T-cell (primary cell): ENCODE results near the gene HSF5. TPM values are rescaled to one million over a fixed set of nuclear protein-coding genes. Genes with fewer than 3 reads are reported as not detected.

Experiments
- ATAC-seq, 4 experiments: fragments of 200-7000 bp in 3 of 4; fragments of 150-1000 bp in 1 of 4; cut with Tn5 transposase; replicated peaks in 1 of 4; 1 replicate in 3 of 4; 2 replicates in 1 of 4; pipeline ENCODE4 v1.10.0; 2021; ENCODE audit warnings: moderate library complexity in 3 of 4, mild to moderate bottlenecking in 2 of 4, moderate number of reproducible peaks in 1 of 4
- CTCF ChIA-PET, 2 donors: fragments of 300-600 bp; sonication (Branson Sonifier 250); formaldehyde crosslinking; loops; one replicate each; lab custom pipeline; 2022; ENCODE audit warnings: antibody characterized with exemption in 2 of 2; lab: Charles Lee
- POLR2A ChIA-PET, 2 donors: fragments of 300-600 bp; sonication (Branson Sonifier 250); formaldehyde crosslinking; loops; one replicate each; lab custom pipeline; 2022; ENCODE audit warnings: antibody characterized with exemption in 2 of 2; lab: Charles Lee
- DNase-seq, 35 experiments: peaks; one replicate each; pipeline versions ENCODE4 v3.0.0 to v3.0.0-alpha.2; 2013 to 2023
- H3K27ac ChIP-seq: one replicate; pipeline ENCODE4 v1.5.1; 2013; ENCODE audit warnings: low read length
- H3K27me3 ChIP-seq, 2 experiments: replicated peaks in 1 of 2; 1 replicate in 1 of 2; 2 replicates in 1 of 2; pipeline versions ENCODE4 v1.6.1 to v1.7.0; 2013; ENCODE audit warnings: low read length in 1 of 2, mixed read lengths in 1 of 2; ENCODE audit not compliant: control insufficient read depth in 2 of 2, insufficient read depth in 2 of 2; ENCODE audit errors: extremely low read depth in 1 of 2
- H3K36me3 ChIP-seq, 2 donors: 1 replicate in 1 of 2; 2 replicates in 1 of 2; pipeline versions ENCODE4 v1.6.1 to v1.7.0; 2013; ENCODE audit warnings: low read length in 1 of 2; ENCODE audit not compliant: control insufficient read depth in 2 of 2, insufficient read depth in 1 of 2; ENCODE audit errors: extremely low read depth in 1 of 2
- H3K4me1 ChIP-seq, 2 experiments: 1 replicate in 1 of 2; 2 replicates in 1 of 2; pipeline versions ENCODE4 v1.6.1 to v1.7.0; 2013; ENCODE audit warnings: low read length in 2 of 2, mixed read lengths in 1 of 2; ENCODE audit not compliant: insufficient read depth in 2 of 2, control insufficient read depth in 1 of 2; ENCODE audit errors: extremely low read depth in 1 of 2
- H3K4me3 ChIP-seq, 2 donors: 1 replicate in 1 of 2; 2 replicates in 1 of 2; pipeline versions ENCODE4 v1.5.1 to v1.7.0; 2013; ENCODE audit warnings: mild to moderate bottlenecking in 2 of 2, low read length in 1 of 2, moderate library complexity in 1 of 2; ENCODE audit not compliant: control insufficient read depth in 1 of 2; ENCODE audit errors: extremely low read depth in 1 of 2
- H3K9me3 ChIP-seq: 2 replicates; pipeline ENCODE4 v1.7.0; 2013
- H3K27ac Mint-ChIP-seq, 2 donors: one replicate each; pipeline ENCODE4 v1.8.0; 2020 to 2021; ENCODE audit warnings: mild to moderate bottlenecking in 2 of 2, mixed read lengths in 2 of 2
- H3K27me3 Mint-ChIP-seq, 2 donors: one replicate each; pipeline ENCODE4 v1.8.0; 2021 to 2022; ENCODE audit warnings: mixed read lengths in 2 of 2
- H3K36me3 Mint-ChIP-seq: one replicate; pipeline ENCODE4 v1.8.0; 2021; ENCODE audit warnings: mixed read lengths
- H3K4me1 Mint-ChIP-seq, 3 donors: one replicate each; pipeline ENCODE4 v1.8.0; 2020 to 2022; ENCODE audit warnings: mixed read lengths in 3 of 3, mild to moderate bottlenecking in 1 of 3
- H3K4me3 Mint-ChIP-seq, 3 donors: one replicate each; pipeline ENCODE4 v1.8.0; 2020 to 2022; ENCODE audit warnings: mild to moderate bottlenecking in 3 of 3, mixed read lengths in 3 of 3, moderate library complexity in 3 of 3
- H3K9me3 Mint-ChIP-seq, 3 donors: one replicate each; pipeline ENCODE4 v1.8.0; 2020 to 2022; ENCODE audit warnings: mixed read lengths in 3 of 3
- WGBS: methylation state at CpG from one replicate; pipeline ENCODE4 v1.1.5; 2013; ENCODE audit warnings: missing lambda C conversion rate; ENCODE audit not compliant: insufficient coverage; 5-methylcytosine and 5-hydroxymethylcytosine counted together
- total RNA-seq, 35 experiments: library from RNA in 6 of 35; stranded (reverse) in 6 of 35; fragments of 120-200 nt in 1 of 35; gene quantifications; one replicate each; pipeline versions ENCODE4 v1.2.1 to v1.2.4 and lab custom pipeline; 2013 to 2026

The HSF5 gene
- total RNA-seq, 5 donors from 2014 or later (not counting 1 experiment from before 2014, with no cell fraction given) = 1.7 to 2.8 (median 2.5) TPM

GRCh38 chr17:58521680-58522079 is 33.5 kb upstream of the HSF5 start:
- Histone ChIP-seq H3K27ac (no peak overlapping the region), H3K4me3 (no peak overlapping the region), H3K36me3 (no peaks in the 10 kb centered on the region), H3K27me3 (peaks cover 0 to 4% of the 10 kb centered on the region in 2 experiments), H3K9me3 (no peaks in the 10 kb centered on the region), H3K4me1 (peaks cover 12 to 18% of the 10 kb centered on the region in 2 experiments)
- Mint-ChIP-seq H3K9me3 (no peaks in the 10 kb centered on the region), H3K27ac (no peak overlapping the region), H3K4me3 (no peak overlapping the region), H3K4me1 (peaks cover 11 to 16% (median 14%) of the 10 kb centered on the region in 3 donors), H3K36me3 (no peaks in the 10 kb centered on the region), H3K27me3 (no peaks in the 10 kb centered on the region)
- DNase-seq = no peak
- CTCF ChIA-PET = interaction anchor here in 1 of 2 donors (0.6 kb wide), 1 partner anchor 482 kb away, joined by 4 read pairs; no protein-coding TSS in a partner anchor
- ATAC-seq = no peak
- POLR2A ChIA-PET = no interaction called here
- 94% methylated on average over 10 of the region's 10 CpGs for WGBS

GRCh38 chr17:58520843-58521430 is 32.7 kb upstream of the HSF5 start:
- ATAC-seq (no peak), DNase-seq (no peak)
- ChIA-PET CTCF (interaction anchor here in 1 of 2 donors (0.6 kb wide), 2 partner anchors 482 to 583 kb away, joined by 4 to 8 read pairs; no protein-coding TSS in a partner anchor), POLR2A (no interaction called here)
- Mint-ChIP-seq H3K4me3 (peak overlapping the region in 2 of 3 donors; percentile 17 to 28), H3K27ac (no peak overlapping the region), H3K4me1 (peaks cover 19 to 24% (median 22%) of the 10 kb centered on the region in 3 donors), H3K36me3 (no peaks in the 10 kb centered on the region), H3K9me3 (no peaks in the 10 kb centered on the region), H3K27me3 (no peaks in the 10 kb centered on the region)
- H3K36me3 ChIP-seq = peaks cover 0 to 2% of the 10 kb centered on the region in 2 donors
- H3K9me3 ChIP-seq = no peaks in the 10 kb centered on the region
- peaks cover 20 to 21% of the 10 kb centered on the region in 2 experiments for H3K4me1 ChIP-seq
- H3K27ac ChIP-seq = no peak overlapping the region
- 73% methylated on average over 10 of the region's 15 CpGs for WGBS
- H3K27me3 ChIP-seq = peaks cover 0 to 4% of the 10 kb centered on the region in 2 experiments
- no peak overlapping the region for H3K4me3 ChIP-seq

- WGBS = under 1% methylated on average over 36 of the region's 39 CpGs
- Mint-ChIP-seq H3K36me3 (no peaks in the 10 kb centered on the region), H3K4me1 (peaks cover 40 to 45% (median 41%) of the 10 kb centered on the region in 3 donors), H3K4me3 (peak overlapping the region; percentile 95 to 97 (median 96)), H3K9me3 (no peaks in the 10 kb centered on the region), H3K27me3 (no peaks in the 10 kb centered on the region), H3K27ac (peak overlapping the region; percentile 95 to 97)
- Histone ChIP-seq H3K27ac (peak overlapping the region; percentile 75), H3K4me3 (peak overlapping the region; percentile 87 to 98), H3K27me3 (no peaks in the 10 kb centered on the region), H3K4me1 (peaks cover 37 to 43% of the 10 kb centered on the region in 2 experiments), H3K9me3 (no peaks in the 10 kb centered on the region), H3K36me3 (peaks cover 0 to 5% of the 10 kb centered on the region in 2 donors)
- ChIA-PET CTCF (interaction anchor here (0.7 to 2.0 kb wide), 10 partner anchors 67 to 589 kb away, joined by 3 to 24 read pairs (median 4); partner anchors contain the start of gene TRIM37 (in 1 of the 2)), POLR2A (interaction anchor here in 1 of 2 donors (1.0 kb wide), 1 partner anchor 113 kb away, joined by 3 read pairs; no protein-coding TSS in a partner anchor)
- DNase-seq (peak; percentile 97 to 100 (median 100)), ATAC-seq (peak; percentile 79 to 84 (median 82))
Measured at GRCh38 chr17:58517928-58518609, 29.9 kb upstream of the HSF5 start.

GRCh38 chr17:58517378-58517927 is 29.2 kb upstream of the HSF5 start:
- H3K9me3 ChIP-seq = no peaks in the 10 kb centered on the region
- H3K4me1 ChIP-seq = peaks cover 39 to 49% of the 10 kb centered on the region in 2 experiments
- Mint-ChIP-seq H3K36me3 (no peaks in the 10 kb centered on the region), H3K27me3 (no peaks in the 10 kb centered on the region), H3K4me1 (peaks cover 45 to 50% (median 45%) of the 10 kb centered on the region in 3 donors), H3K27ac (peak overlapping the region; percentile 95 to 97), H3K4me3 (peak overlapping the region; percentile 95 to 97 (median 96)), H3K9me3 (no peaks in the 10 kb centered on the region)
- DNase-seq = no peak
- peak overlapping the region; percentile 75 for H3K27ac ChIP-seq
- H3K36me3 ChIP-seq = peaks cover 2 to 8% of the 10 kb centered on the region in 2 donors
- no peaks in the 10 kb centered on the region for H3K27me3 ChIP-seq
- POLR2A ChIA-PET = no interaction called here
- H3K4me3 ChIP-seq = peak overlapping the region; percentile 86 to 87
- CTCF ChIA-PET = interaction anchor here (0.7 to 2.0 kb wide), 3 partner anchors 71 to 487 kb away, joined by 3 to 24 read pairs (median 5); no protein-coding TSS in a partner anchor
- ATAC-seq = no peak
- 0% methylated on average over 25 of the region's 27 CpGs for WGBS

GRCh38 chr17:58516644-58517377 is 28.6 kb upstream of the HSF5 start:
- ATAC-seq (no peak), DNase-seq (no peak)
- ChIA-PET CTCF (interaction anchor here in 1 of 2 donors (2.0 kb wide), 2 partner anchors 115 to 488 kb away, joined by 5 to 24 read pairs; no protein-coding TSS in a partner anchor), POLR2A (no interaction called here)
- Mint-ChIP-seq H3K27ac (peak overlapping the region; percentile 95 to 97), H3K4me3 (peak overlapping the region; percentile 95 to 97 (median 96)), H3K9me3 (no peaks in the 10 kb centered on the region), H3K4me1 (peaks cover 45 to 55% (median 48%) of the 10 kb centered on the region in 3 donors), H3K36me3 (peaks cover 4% of the 10 kb centered on the region), H3K27me3 (no peaks in the 10 kb centered on the region)
- Histone ChIP-seq H3K36me3 (peaks cover 6 to 10% of the 10 kb centered on the region in 2 donors), H3K4me3 (peak overlapping the region; percentile 86 to 87), H3K4me1 (peaks cover 39 to 49% of the 10 kb centered on the region in 2 experiments), H3K27ac (peak overlapping the region; percentile 75), H3K9me3 (no peaks in the 10 kb centered on the region), H3K27me3 (no peaks in the 10 kb centered on the region)
- WGBS = 77% methylated on average over 2 of the region's 2 CpGs
